Mesendoderm (in vitro differentiated cells): ENCODE data around the gene TNK1.

Experiments used
- DNase-seq: peaks from one replicate; pipeline ENCODE4 v3.0.0; 2013
- H2AK5ac ChIP-seq: 2 replicates; pipeline ENCODE4 v1.6.1; 2013; ENCODE audit warnings: low read length, inconsistent platforms
- H2BK120ac ChIP-seq: 2 replicates; pipeline ENCODE4 v1.6.1; 2013; ENCODE audit warnings: low read depth, mild to moderate bottlenecking, low read length, moderate library complexity, mixed read lengths
- H2BK15ac ChIP-seq: replicated peaks from 2 replicates; pipeline ENCODE4 v1.6.1; 2013; ENCODE audit warnings: low read depth, mild to moderate bottlenecking, moderate library complexity
- H2BK5ac ChIP-seq: 2 replicates; pipeline ENCODE4 v1.6.1; 2013; ENCODE audit warnings: low read length, inconsistent platforms
- H3K18ac ChIP-seq: 2 replicates; pipeline ENCODE4 v1.6.1; 2013; ENCODE audit warnings: mild to moderate bottlenecking, low read length, mixed read lengths
- H3K23ac ChIP-seq: one replicate; pipeline ENCODE4 v1.6.1; 2013; ENCODE audit warnings: low read length
- H3K27ac ChIP-seq: 2 replicates; pipeline ENCODE4 v1.5.1; 2013; ENCODE audit warnings: low read depth, mild to moderate bottlenecking, inconsistent platforms, low read length, moderate library complexity
- H3K27me3 ChIP-seq: 2 replicates; pipeline ENCODE4 v1.6.1; 2013; ENCODE audit warnings: low read length, control low read depth, mild to moderate bottlenecking, inconsistent platforms; ENCODE audit not compliant: insufficient read depth, poor library complexity
- H3K36me3 ChIP-seq: 2 replicates; pipeline ENCODE4 v1.6.1; 2013; ENCODE audit warnings: low read length, inconsistent platforms; ENCODE audit not compliant: control insufficient read depth, insufficient read depth
- H3K4ac ChIP-seq: one replicate; pipeline ENCODE4 v1.6.1; 2013; ENCODE audit warnings: low read depth, mild to moderate bottlenecking, low read length, moderate library complexity
- H3K4me1 ChIP-seq: 2 replicates; pipeline ENCODE4 v1.6.1; 2013; ENCODE audit warnings: low read depth, low read length, inconsistent platforms; ENCODE audit not compliant: control insufficient read depth
- H3K4me2 ChIP-seq: 2 replicates; pipeline ENCODE4 v1.6.1; 2013; ENCODE audit warnings: low read length
- H3K4me3 ChIP-seq: 2 replicates; pipeline ENCODE4 v1.5.1; 2013; ENCODE audit warnings: mild to moderate bottlenecking, low read length
- H3K56ac ChIP-seq: one replicate; pipeline ENCODE4 v1.6.1; 2013; ENCODE audit warnings: low read length
- H3K79me1 ChIP-seq: 2 replicates; pipeline ENCODE4 v1.6.1; 2013; ENCODE audit warnings: low read length, inconsistent platforms
- H3K79me2 ChIP-seq: 2 replicates; pipeline ENCODE4 v1.6.1; 2013; ENCODE audit warnings: mild to moderate bottlenecking, low read length; ENCODE audit not compliant: control insufficient read depth, insufficient read depth
- H3K9ac ChIP-seq: 2 replicates; pipeline ENCODE4 v1.6.1; 2013; ENCODE audit warnings: low read length, inconsistent platforms
- H4K5ac ChIP-seq: one replicate; pipeline ENCODE4 v1.6.1; 2013; ENCODE audit warnings: low read length
- H4K8ac ChIP-seq: one replicate; pipeline ENCODE4 v1.6.1; 2013; ENCODE audit warnings: low read depth, mild to moderate bottlenecking, control low read depth, low read length, moderate library complexity
- WGBS: extraction: QIAGEN DNeasy Blood & Tissue Kit; methylation state at CpG from one replicate; pipeline ENCODE4 v1.1.7; 2013; ENCODE audit warnings: low lambda C conversion rate, missing lambda C conversion rate; ENCODE audit not compliant: insufficient coverage; ENCODE audit errors: extremely low coverage; 5-methylcytosine and 5-hydroxymethylcytosine counted together

The TNK1 gene

DNA sequence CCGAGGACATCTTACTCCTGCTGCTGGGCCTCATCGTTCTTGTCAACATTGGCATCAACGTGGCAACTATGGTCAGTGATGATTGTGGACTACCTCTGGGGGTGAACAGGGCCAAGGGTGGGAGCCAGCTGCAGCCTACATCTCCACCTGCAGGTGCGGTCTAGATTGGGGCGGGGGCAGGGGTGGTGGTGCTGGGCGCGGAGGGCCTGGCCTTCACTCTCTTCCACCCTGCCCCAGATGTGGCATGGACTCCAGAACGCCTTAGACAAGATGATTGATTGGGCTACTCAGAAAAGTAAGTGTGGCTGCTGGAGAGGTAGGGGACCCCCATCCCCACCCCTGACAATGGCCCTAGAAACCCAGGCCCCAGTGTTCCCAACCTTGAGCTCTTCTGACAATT lies 44.9 kb downstream of the TNK1 start:
- Histone ChIP-seq H3K56ac (no peak overlapping the region), H3K27me3 (no peaks in the 10 kb centered on the region), H3K4me1 (no peaks in the 10 kb centered on the region), H3K4ac (no peak overlapping the region), H4K5ac (no peak overlapping the region), H3K27ac (no peak overlapping the region), H3K4me3 (no peak overlapping the region), H3K18ac (no peak overlapping the region), H2AK5ac (no peak overlapping the region), H3K9ac (no peak overlapping the region), H3K23ac (no peak overlapping the region), H2BK120ac (no peak overlapping the region), H3K79me1 (no peaks in the 10 kb centered on the region), H3K4me2 (no peak overlapping the region), H4K8ac (no peak overlapping the region), H3K36me3 (no peaks in the 10 kb centered on the region), H3K79me2 (no peaks in the 10 kb centered on the region), H2BK15ac (no peak overlapping the region), H2BK5ac (no peak overlapping the region)
- no CpG with 5 or more reads among the region's 8 CpGs for WGBS
- DNase-seq = no peak

DNA sequence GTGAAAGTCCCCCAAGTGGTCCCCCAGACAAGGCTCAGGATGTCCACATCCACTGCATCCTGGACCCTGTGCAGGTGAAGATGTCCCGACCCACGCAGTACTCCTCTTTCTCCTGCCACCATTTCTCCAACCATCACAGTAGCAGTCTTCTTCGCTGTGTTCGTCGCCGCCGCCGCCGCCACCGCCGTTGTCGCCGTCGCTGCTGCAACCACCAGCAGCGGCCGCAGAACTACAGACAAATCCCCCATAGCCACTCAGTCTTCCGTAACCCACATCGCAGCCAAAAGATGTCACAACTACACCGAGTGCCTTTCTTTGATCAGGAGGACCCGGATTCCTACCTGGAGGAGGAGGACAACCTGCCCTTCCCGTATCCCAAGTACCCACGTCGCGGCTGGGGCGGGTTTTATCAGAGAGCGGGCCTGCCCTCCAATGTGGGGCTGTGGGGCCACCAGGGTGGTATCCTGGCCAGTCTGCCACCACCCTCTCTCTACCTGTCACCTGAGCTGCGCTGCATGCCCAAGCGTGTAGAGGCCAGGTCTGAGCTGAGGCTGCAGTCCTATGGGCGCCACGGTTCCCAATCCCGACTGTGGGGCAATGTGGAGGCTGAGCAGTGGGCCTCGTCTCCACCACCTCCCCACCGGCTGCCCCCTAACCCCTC lies 45.4 kb downstream of the TNK1 start:
- no peak overlapping the region for H3K4me2 ChIP-seq
- H2AK5ac ChIP-seq = no peak overlapping the region
- H4K8ac ChIP-seq = no peak overlapping the region
- no peak overlapping the region for H2BK120ac ChIP-seq
- H3K79me2 ChIP-seq = no peaks in the 10 kb centered on the region
- H2BK5ac ChIP-seq = no peak overlapping the region
- WGBS = no CpG with 5 or more reads among the region's 33 CpGs
- H3K27ac ChIP-seq = no peak overlapping the region
- H3K4ac ChIP-seq = no peak overlapping the region
- DNase-seq = no peak
- H3K4me3 ChIP-seq = no peak overlapping the region
- no peaks in the 10 kb centered on the region for H3K36me3 ChIP-seq
- no peak overlapping the region for H3K56ac ChIP-seq
- H4K5ac ChIP-seq = no peak overlapping the region
- no peaks in the 10 kb centered on the region for H3K4me1 ChIP-seq
- H3K27me3 ChIP-seq = no peaks in the 10 kb centered on the region
- no peak overlapping the region for H3K9ac ChIP-seq
- no peak overlapping the region for H3K23ac ChIP-seq
- H3K79me1 ChIP-seq = no peaks in the 10 kb centered on the region
- no peak overlapping the region for H3K18ac ChIP-seq
- no peak overlapping the region for H2BK15ac ChIP-seq

DNA sequence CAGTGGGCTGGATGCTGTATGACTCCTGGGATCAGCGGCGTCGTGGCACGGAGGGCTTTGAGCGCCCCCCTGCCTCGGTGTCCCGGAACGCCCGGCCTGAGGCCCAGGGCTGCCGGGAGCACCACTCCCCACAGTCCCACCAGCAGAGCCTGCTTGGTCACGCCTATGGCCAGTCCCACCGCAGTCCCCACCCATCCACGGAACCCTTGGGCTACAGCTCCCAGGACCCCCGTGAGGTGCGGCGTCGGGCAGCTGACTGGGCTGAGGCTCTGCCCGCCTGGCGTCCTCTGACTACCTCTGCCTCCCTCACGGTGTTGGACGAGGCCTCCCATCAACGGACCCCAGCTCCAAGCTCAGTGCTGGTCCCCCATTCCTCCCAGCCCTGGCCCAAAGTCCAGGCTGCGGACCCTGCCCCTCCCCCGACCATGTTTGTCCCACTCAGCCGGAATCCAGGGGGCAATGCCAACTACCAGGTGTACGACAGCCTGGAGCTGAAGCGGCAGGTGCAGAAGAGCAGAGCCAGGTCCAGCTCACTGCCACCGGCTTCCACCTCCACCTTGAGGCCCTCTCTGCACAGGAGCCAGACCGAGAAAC lies 46.1 kb downstream of the TNK1 start:
- Histone ChIP-seq H3K4me2 (no peak overlapping the region), H3K36me3 (no peaks in the 10 kb centered on the region), H3K56ac (no peak overlapping the region), H3K9ac (no peak overlapping the region), H2BK120ac (no peak overlapping the region), H3K27me3 (no peaks in the 10 kb centered on the region), H3K79me1 (no peaks in the 10 kb centered on the region), H3K4me3 (no peak overlapping the region), H3K23ac (no peak overlapping the region), H3K4ac (no peak overlapping the region), H4K5ac (no peak overlapping the region), H2AK5ac (no peak overlapping the region), H3K4me1 (no peaks in the 10 kb centered on the region), H3K18ac (no peak overlapping the region), H2BK15ac (no peak overlapping the region), H3K79me2 (no peaks in the 10 kb centered on the region), H2BK5ac (no peak overlapping the region), H4K8ac (no peak overlapping the region), H3K27ac (no peak overlapping the region)
- no peak for DNase-seq
- WGBS = no CpG with 5 or more reads among the region's 29 CpGs

DNA sequence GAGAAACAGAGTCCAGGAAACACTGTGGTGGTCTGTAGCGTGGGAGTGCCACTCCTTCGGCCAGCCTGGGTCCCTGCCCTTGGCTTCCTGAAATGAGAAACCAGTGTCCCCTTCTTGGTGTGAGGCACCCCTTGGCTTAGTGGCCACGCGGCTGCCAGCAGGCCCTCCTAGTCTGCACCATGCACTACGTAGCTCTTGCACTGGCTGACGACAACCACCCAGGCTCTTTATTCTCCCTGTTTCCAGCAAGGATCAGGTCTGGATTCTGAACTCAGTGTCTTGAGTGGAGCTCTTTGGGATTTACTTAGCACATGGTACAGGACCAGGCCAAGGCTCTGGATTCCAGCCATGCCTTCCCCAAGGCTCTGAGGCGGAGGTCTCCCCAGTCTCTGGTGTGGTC lies 46.7 kb downstream of the TNK1 start:
- H3K27me3 ChIP-seq = no peaks in the 10 kb centered on the region
- H3K79me2 ChIP-seq = no peaks in the 10 kb centered on the region
- no peak overlapping the region for H2BK5ac ChIP-seq
- H3K79me1 ChIP-seq = no peaks in the 10 kb centered on the region
- H3K4me2 ChIP-seq = no peak overlapping the region
- H4K5ac ChIP-seq = no peak overlapping the region
- H3K4me1 ChIP-seq = no peaks in the 10 kb centered on the region
- no peak overlapping the region for H3K18ac ChIP-seq
- H3K56ac ChIP-seq = no peak overlapping the region
- no peak overlapping the region for H3K4me3 ChIP-seq
- no peaks in the 10 kb centered on the region for H3K36me3 ChIP-seq
- no peak overlapping the region for H3K27ac ChIP-seq
- no peak for DNase-seq
- no peak overlapping the region for H2BK15ac ChIP-seq
- WGBS = no CpG with 5 or more reads among the region's 7 CpGs
- no peak overlapping the region for H3K9ac ChIP-seq
- no peak overlapping the region for H3K4ac ChIP-seq
- H3K23ac ChIP-seq = no peak overlapping the region
- H4K8ac ChIP-seq = no peak overlapping the region
- H2AK5ac ChIP-seq = no peak overlapping the region
- no peak overlapping the region for H2BK120ac ChIP-seq

DNA sequence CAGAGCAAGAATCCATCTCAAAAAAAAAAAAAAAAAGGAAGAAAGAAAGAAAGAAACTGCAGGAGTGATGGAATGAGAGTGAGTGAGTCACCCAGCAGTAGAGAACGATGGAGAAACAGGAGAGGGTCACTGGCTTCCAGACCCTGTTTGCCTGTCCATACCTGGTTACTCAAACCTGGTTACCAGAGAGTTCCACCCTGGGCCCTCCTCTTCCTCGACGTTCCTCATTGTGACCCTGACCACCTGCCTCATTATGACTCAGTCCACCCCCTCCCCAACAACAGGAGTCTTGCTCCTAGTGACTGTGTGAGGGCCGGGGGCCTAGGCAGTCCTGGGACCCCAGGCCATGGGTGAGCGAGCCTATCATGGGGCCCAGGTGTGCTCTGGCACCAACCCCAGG lies 47.7 kb downstream of the TNK1 start, which contains the start of gene SPEM3:
Gene SPEM3, plus strand, starts transcription at position 301 of the 400 bp plus-strand sequence. Its CDS starts 46 bp downstream, at position 347.
- H2BK5ac ChIP-seq = no peak within 1 kb of the TSS
- WGBS = no CpG with 5 or more reads among the region's 5 CpGs
- no peak within 1 kb of the TSS for H2BK15ac ChIP-seq
- H3K4ac ChIP-seq = no peak within 1 kb of the TSS
- H4K8ac ChIP-seq = no peak within 1 kb of the TSS
- H4K5ac ChIP-seq = no peak within 1 kb of the TSS
- H3K4me2 ChIP-seq = no peak within 1 kb of the TSS
- H3K56ac ChIP-seq = no peak within 1 kb of the TSS
- H2BK120ac ChIP-seq = no peak within 1 kb of the TSS
- no peak within 1 kb of the TSS for H2AK5ac ChIP-seq
- H3K23ac ChIP-seq = no peak within 1 kb of the TSS
- no peaks in the 10 kb centered on the region for H3K79me2 ChIP-seq
- H3K4me3 ChIP-seq = no peak within 1 kb of the TSS
- no peak for DNase-seq
- no peaks in the 10 kb centered on the region for H3K79me1 ChIP-seq
- H3K4me1 ChIP-seq = no peaks in the 10 kb centered on the region
- no peak within 1 kb of the TSS for H3K18ac ChIP-seq
- no peaks in the 10 kb centered on the region for H3K36me3 ChIP-seq
- H3K9ac ChIP-seq = no peak within 1 kb of the TSS
- H3K27me3 ChIP-seq = no peaks in the 10 kb centered on the region
- no peak within 1 kb of the TSS for H3K27ac ChIP-seq

DNA sequence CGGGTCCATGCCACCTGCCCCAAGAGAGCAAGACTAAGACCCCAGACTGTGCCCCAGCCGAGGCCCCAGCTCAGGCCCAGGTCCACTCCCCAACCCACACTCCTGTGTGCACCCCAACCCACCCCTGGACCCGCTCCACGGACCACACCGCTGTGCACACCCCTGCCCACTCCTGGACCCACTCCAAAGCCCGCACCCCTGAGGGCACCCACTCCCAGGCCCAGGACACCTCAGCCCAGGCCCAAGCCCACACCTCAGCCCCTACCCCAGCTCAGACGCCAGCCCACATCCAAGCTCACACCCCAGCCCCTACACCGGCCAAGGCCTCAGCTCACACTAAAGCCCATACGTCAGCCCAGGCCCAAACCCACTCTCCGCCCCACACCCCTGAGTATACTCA lies 48.8 kb downstream of the TNK1 start:
- no peaks in the 10 kb centered on the region for H3K79me2 ChIP-seq
- H3K4ac ChIP-seq = no peak overlapping the region
- no peak overlapping the region for H2AK5ac ChIP-seq
- H3K27ac ChIP-seq = no peak overlapping the region
- H3K27me3 ChIP-seq = no peaks in the 10 kb centered on the region
- H3K79me1 ChIP-seq = no peaks in the 10 kb centered on the region
- H2BK5ac ChIP-seq = no peak overlapping the region
- no peak overlapping the region for H2BK15ac ChIP-seq
- H3K23ac ChIP-seq = no peak overlapping the region
- H3K18ac ChIP-seq = no peak overlapping the region
- no peak overlapping the region for H3K56ac ChIP-seq
- no peak overlapping the region for H3K4me3 ChIP-seq
- no peak overlapping the region for H4K5ac ChIP-seq
- H4K8ac ChIP-seq = no peak overlapping the region
- no peak overlapping the region for H3K9ac ChIP-seq
- no peak for DNase-seq
- no peak overlapping the region for H3K4me2 ChIP-seq
- no peak overlapping the region for H2BK120ac ChIP-seq
- no peaks in the 10 kb centered on the region for H3K4me1 ChIP-seq
- no CpG with 5 or more reads among the region's 10 CpGs for WGBS
- no peaks in the 10 kb centered on the region for H3K36me3 ChIP-seq
